ENCODE data around the gene CAMTA1.
"Not testable (repeated sequence)": the region's sequence is repeated elsewhere in the genome, so short reads cannot be mapped to it uniquely, and the experiment has no call there.

Gene CAMTA1

GRCh38 chr1:7781501-7781900 lies 996.2 kb downstream of the CAMTA1 start:
- DNase-seq = no peak

GRCh38 chr1:7781923-7782495 lies 996.8 kb downstream of the CAMTA1 start:
- DNase-seq = no peak

GRCh38 chr1:7783178-7783711 lies 998.0 kb downstream of the CAMTA1 start:
- peak in 1 of 2 donors; percentile 30 for DNase-seq

- peak; percentile 38 to 63 for DNase-seq
These were observed 998.7 kb downstream of the CAMTA1 start, which contains the start of gene PER3 for GRCh38 chr1:7783826-7784491. Gene PER3 (plus strand): TSS chr1:7784291. CDS start chr1:7784878, 587 bp downstream.

GRCh38 chr1:7784492-7785071 lies 999.3 kb downstream of the CAMTA1 start:
- DNase-seq = no peak

- no peak for DNase-seq
These were observed 999.9 kb downstream of the CAMTA1 start for GRCh38 chr1:7785108-7785507.

GRCh38 chr1:7786795-7787194 lies 1001.5 kb downstream of the CAMTA1 start:
- DNase-seq = no peak

- DNase-seq = no peak
These were observed 1004.6 kb downstream of the CAMTA1 start for GRCh38 chr1:7789828-7790227.

- not testable (repeated sequence) for DNase-seq
These were observed 1005.8 kb downstream of the CAMTA1 start for GRCh38 chr1:7791027-7791426.

GRCh38 chr1:7795406-7795805 lies 1010.2 kb downstream of the CAMTA1 start:
- no peak for DNase-seq

GRCh38 chr1:7805460-7805859 lies 1020.2 kb downstream of the CAMTA1 start:
- DNase-seq = no peak

- DNase-seq = peak in 1 of 2 donors; percentile 13
These were observed 1023.1 kb downstream of the CAMTA1 start for GRCh38 chr1:7808253-7808844.

GRCh38 chr1:7809742-7810141 lies 1024.5 kb downstream of the CAMTA1 start:
- no peak for DNase-seq

GRCh38 chr1:7810395-7810794 lies 1025.1 kb downstream of the CAMTA1 start:
- DNase-seq = peak in 1 of 2 donors; percentile 21

GRCh38 chr1:7811476-7811875 lies 1026.2 kb downstream of the CAMTA1 start:
- DNase-seq = no peak

- no peak for DNase-seq
These were observed 1028.6 kb downstream of the CAMTA1 start for GRCh38 chr1:7813677-7814373.

Measured in bone marrow (tissue), 2 donors.